GM12878 (cell line): ENCODE data around the gene MGAT4C. TPM values are rescaled to one million over a fixed set of nuclear protein-coding genes. Genes with fewer than 3 reads are reported as not detected.

ENCODE experiments used
- ATAC-seq: fragments of 200-7000 bp; cut with Tn5 transposase; 3 replicates; pipeline ENCODE4 v1.9.1; 2020; ENCODE audit warnings: mild to moderate bottlenecking, moderate library complexity
- BruUV-seq: library from RNA; stranded (reverse); fragments of 400-500 nt; replicated peaks from 2 replicates; lab custom pipeline; 2021; lab: Mats Ljungman, UMichigan
- CTCF ChIA-PET: fragments of 300-600 bp; sonication (Branson Sonifier 250); formaldehyde crosslinking; extraction: SDS; loops from one replicate; lab custom pipeline; 2021; ENCODE audit warnings: inconsistent platforms; lab: Yijun Ruan, JAX
- POLR2A ChIA-PET: fragments of 350-600 bp; formaldehyde crosslinking; extraction: SDS; loops from one replicate; lab custom pipeline; 2021; ENCODE audit warnings: inconsistent platforms; lab: Charles Lee
- RAD21 ChIA-PET: fragments of 300-600 bp; sonication (Branson Sonifier 250); formaldehyde crosslinking; loops from one replicate; lab custom pipeline; 2023; ENCODE audit warnings: antibody characterized with exemption; ENCODE audit not compliant: unreplicated experiment; lab: Charles Lee
- SMC1A ChIA-PET: fragments of 300-600 bp; sonication (Branson Sonifier 250); formaldehyde crosslinking; loops from one replicate; lab custom pipeline; 2023; ENCODE audit not compliant: unreplicated experiment, uncharacterized antibody; lab: Charles Lee
- DNase-seq: peaks from one replicate; pipeline ENCODE4 v3.0.0-alpha.2; 2011; ENCODE audit warnings: low read depth, low spot score
- FAIRE-seq: peaks from 3 replicates; lab custom pipeline; 2011; peaks lifted over from hg19 to GRCh38; lab: Jason Lieb, UNC
- H2AFZ ChIP-seq: 2 replicates; pipeline ENCODE4 v1.6.0; 2011; ENCODE audit warnings: low read depth, low read length, control low read depth; ENCODE audit not compliant: control insufficient read depth
- H3K27ac ChIP-seq: 2 replicates; pipeline ENCODE4 v1.5.1; 2011; ENCODE audit warnings: control low read depth; ENCODE audit not compliant: control insufficient read depth, insufficient read depth
- H3K27me3 ChIP-seq, 2 experiments: replicated peaks in 1 of 2; 2 replicates each; pipeline versions ENCODE4 v1.6.0 to v1.6.1; 2011; ENCODE audit warnings: low read length in 1 of 2; ENCODE audit not compliant: control insufficient read depth in 2 of 2, insufficient read depth in 2 of 2
- H3K36me3 ChIP-seq, 2 experiments: 2 replicates each; pipeline ENCODE4 v1.5.1; 2011; ENCODE audit warnings: low read length in 1 of 2; ENCODE audit not compliant: control insufficient read depth in 2 of 2, insufficient read depth in 2 of 2
- H3K4me1 ChIP-seq: 2 replicates; pipeline ENCODE4 v1.6.1; 2011; ENCODE audit warnings: mild to moderate bottlenecking, low read length, moderate library complexity, mixed read lengths; ENCODE audit not compliant: control insufficient read depth, insufficient read depth
- H3K4me2 ChIP-seq: 2 replicates; pipeline ENCODE4 v1.6.0; 2011; ENCODE audit warnings: control low read depth; ENCODE audit not compliant: control insufficient read depth, insufficient read depth
- H3K4me3 ChIP-seq: fragments of 200-600 bp; sonication (generic); 2 replicates; pipeline ENCODE4 v1.5.1; 2016
- H3K79me2 ChIP-seq: 2 replicates; pipeline ENCODE4 v1.6.0; 2011; ENCODE audit warnings: low read length; ENCODE audit not compliant: control insufficient read depth, insufficient read depth
- H3K9ac ChIP-seq: 2 replicates; pipeline ENCODE4 v1.8.0; 2011; ENCODE audit warnings: low read length, control low read depth, mixed read lengths; ENCODE audit not compliant: control insufficient read depth, insufficient read depth
- H3K9me3 ChIP-seq: replicated peaks from 3 replicates; pipeline ENCODE4 v1.5.1; 2011; ENCODE audit warnings: mild to moderate bottlenecking, low read length; ENCODE audit not compliant: control insufficient read depth, insufficient read depth
- H4K20me1 ChIP-seq: 2 replicates; pipeline ENCODE4 v1.6.0; 2011; ENCODE audit not compliant: control insufficient read depth, insufficient read depth
- CBFB ChIP-seq: IDR thresholded peaks from 2 replicates; pipeline ENCODE4 v1.6.1; 2016; ENCODE audit warnings: antibody characterized with exemption, low read depth
- DPF2 ChIP-seq: fragments of 450-650 bp; IDR thresholded peaks from 2 replicates; pipeline ENCODE4 v1.6.1; 2017; ENCODE audit warnings: mild to moderate bottlenecking
- EZH2 ChIP-seq: IDR thresholded peaks from 2 replicates; pipeline ENCODE4 v1.6.1; 2012; ENCODE audit warnings: low read depth, mild to moderate bottlenecking, control low read depth, inconsistent platforms, low read length, borderline replicate concordance; ENCODE audit not compliant: control insufficient read depth
- FOS ChIP-seq: IDR thresholded peaks from 3 replicates; pipeline ENCODE4 v1.6.1; 2011; ENCODE audit warnings: borderline replicate concordance; ENCODE audit not compliant: insufficient read length; ENCODE audit errors: extremely low read depth
- GABPA ChIP-seq: IDR thresholded peaks from 2 replicates; pipeline ENCODE4 v1.6.1; 2014; ENCODE audit warnings: antibody characterized with exemption, low read depth, mild to moderate bottlenecking, inconsistent platforms
- HDAC6 ChIP-seq: fragments of 200-600 bp; sonication (generic); IDR thresholded peaks from one replicate; pipeline ENCODE4 v1.8.0; 2017; ENCODE audit warnings: antibody characterized with exemption; ENCODE audit not compliant: unreplicated experiment
- MLLT1 ChIP-seq: fragments of 450-650 bp; IDR thresholded peaks from 2 replicates; pipeline ENCODE4 v1.6.1; 2016; ENCODE audit warnings: mild to moderate bottlenecking
- MXI1 ChIP-seq: fragments of 150-350 bp; IDR thresholded peaks from 2 replicates; pipeline ENCODE4 v1.6.1; 2011; ENCODE audit warnings: low read depth, mild to moderate bottlenecking, inconsistent platforms, low read length, improper control_type of control experiment
- NFXL1 ChIP-seq: fragments of 450-650 bp; IDR thresholded peaks from 2 replicates; pipeline ENCODE4 v1.6.1; 2017; ENCODE audit warnings: antibody characterized with exemption, mild to moderate bottlenecking, borderline replicate concordance
- NR2C1 ChIP-seq: fragments of 450-650 bp; IDR thresholded peaks from 2 replicates; pipeline ENCODE4 v1.6.1; 2017; ENCODE audit warnings: antibody characterized with exemption, mild to moderate bottlenecking, moderate library complexity
- PAX8 ChIP-seq: fragments of 450-650 bp; IDR thresholded peaks from 2 replicates; pipeline ENCODE4 v1.6.1; 2017; ENCODE audit warnings: mild to moderate bottlenecking, moderate library complexity
- POLR2AphosphoS2 ChIP-seq: IDR thresholded peaks from 2 replicates; pipeline ENCODE4 v1.6.1; 2011; ENCODE audit warnings: low read depth, mild to moderate bottlenecking, low read length, improper control_type of control experiment, moderate library complexity
- RAD51 ChIP-seq: fragments of 450-650 bp; IDR thresholded peaks from 2 replicates; pipeline ENCODE4 v1.6.1; 2016; ENCODE audit warnings: moderate library complexity, mild to moderate bottlenecking, inconsistent platforms
- RBBP5 ChIP-seq: fragments of 200-600 bp; sonication (generic); conservative IDR thresholded peaks from 2 replicates; pipeline ENCODE4 v1.6.1; 2016
- SIX5 ChIP-seq: IDR thresholded peaks from 2 replicates; pipeline ENCODE4 v1.6.1; 2011; ENCODE audit warnings: mild to moderate bottlenecking, low read depth, low read length, moderate library complexity; ENCODE audit not compliant: severe bottlenecking
- TAF1 ChIP-seq: IDR thresholded peaks from 2 replicates; pipeline ENCODE4 v1.6.1; 2011; ENCODE audit warnings: mild to moderate bottlenecking, low read depth, low read length, borderline replicate concordance
- ZBED1 ChIP-seq: IDR thresholded peaks from 2 replicates; pipeline ENCODE4 v1.6.1; 2016; ENCODE audit warnings: borderline replicate concordance
- WGBS: methylation state at CpG from one replicate; pipeline ENCODE4 v1.1.6; 2016; ENCODE audit warnings: low lambda C conversion rate; ENCODE audit not compliant: insufficient replicate concordance, insufficient coverage; ENCODE audit errors: missing lambda C conversion rate; 5-methylcytosine and 5-hydroxymethylcytosine counted together
- in situ Hi-C: fragments of 300-500 bp; cut with MboI; formaldehyde crosslinking; loops from 9 replicates; pipeline ENCODE4 v1.14.3; 2018; ENCODE audit warnings: mixed read lengths
- intact Hi-C: fragments of 100-400 bp; cut with micrococcal nuclease; formaldehyde crosslinking; loops from one replicate; pipeline ENCODE4 v1.14.2; 2022; ENCODE audit not compliant: unreplicated experiment
- polyA plus RNA-seq, 11 experiments: library from polyadenylated mRNA; depleted of rRNA in 4 of 11; unstranded in 6 of 11; stranded (reverse) in 5 of 11; fragments of >200 nt; fragmentation: Nextera tagmentation in 4 of 11; fragmentation: Illumina TruSeq in 1 of 11; extraction: Ambion mirVana in 4 of 11; extraction: Trizol in 1 of 11; gene quantifications; 1 replicate in 1 of 11; 2 replicates in 10 of 11; pipeline versions ENCODE4 v1.2.1 to v1.2.3, GENCODE V29; 2011 to 2016; ENCODE audit warnings: inconsistent platforms in 2 of 11, missing spikeins in 2 of 11, low read depth in 1 of 11
- total RNA-seq, 4 experiments: library from RNA; depleted of rRNA in 3 of 4; stranded (reverse); fragments of >200 nt in 3 of 4; fragmentation: Illumina TruSeq in 1 of 4; extraction: Trizol in 1 of 4; gene quantifications; 2 replicates each; pipeline versions ENCODE4 v1.2.1 to v1.2.3, GENCODE V29; 2013 to 2021
- TF ChIP-seq, protein P1 (sequence below): IDR thresholded peaks from 2 replicates; pipeline ENCODE4 v1.6.1; 2011; ENCODE audit warnings: low read depth, mild to moderate bottlenecking, low read length, moderate library complexity, borderline replicate concordance; ENCODE audit errors: extremely low read depth

The MGAT4C gene
- total and polyA plus RNA-seq, 10 of the 15 experiments (the other 5 are each of a cell fraction or from before 2014, with no cell fraction given): not detected

DNA sequence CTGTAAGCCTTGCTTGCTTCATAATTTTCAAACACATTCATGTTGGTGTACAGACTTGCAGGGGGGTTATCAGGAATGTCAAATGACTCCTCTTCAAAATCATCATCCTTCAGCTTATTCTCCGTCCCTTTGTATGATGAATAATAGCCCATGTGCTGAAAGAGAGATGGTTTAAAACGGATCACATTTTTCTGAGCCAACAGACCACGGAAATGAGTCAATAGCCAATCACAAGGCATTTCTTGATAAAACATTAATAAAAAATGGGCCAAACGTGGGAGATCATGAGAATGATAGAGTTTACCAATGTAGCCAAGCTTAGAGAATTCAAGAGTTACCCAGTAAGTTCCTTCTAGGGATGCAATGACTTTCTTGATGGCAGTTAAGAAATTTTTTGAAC is 276.6 kb downstream of the MGAT4C start:
- Histone ChIP-seq H3K9me3 (no peaks in the 10 kb centered on the region), H3K4me1 (no peaks in the 10 kb centered on the region), H3K27me3 (no peaks in the 10 kb centered on the region), H4K20me1 (no peaks in the 10 kb centered on the region), H3K4me2 (no peak overlapping the region), H3K4me3 (no peak overlapping the region), H3K9ac (no peak overlapping the region), H2AFZ (no peak overlapping the region), H3K36me3 (no peaks in the 10 kb centered on the region), H3K79me2 (no peaks in the 10 kb centered on the region)
- DNase-seq: no peak
- BruUV-seq: no TSS peak
- ATAC-seq: no peak
- POLR2A ChIA-PET: no interaction called here
- FAIRE-seq: no peak
- in situ Hi-C loops (no loop called here), intact Hi-C loops (no loop called here)
- RAD21 ChIA-PET: no interaction called here
- TF ChIP-seq SIX5 (no peak), HDAC6 (no peak), MLLT1 (no peak), POLR2AphosphoS2 (no peak), FOS (no peak), GABPA (no peak), DPF2 (no peak), MXI1 (no peak), CBFB (no peak), EZH2 (no peak), NR2C1 (no peak), TAF1 (no peak), RBBP5 (no peak), PAX8 (no peak), RAD51 (no peak), NFXL1 (no peak), ZBED1 (no peak)
- TF ChIP-seq, protein P1, sequence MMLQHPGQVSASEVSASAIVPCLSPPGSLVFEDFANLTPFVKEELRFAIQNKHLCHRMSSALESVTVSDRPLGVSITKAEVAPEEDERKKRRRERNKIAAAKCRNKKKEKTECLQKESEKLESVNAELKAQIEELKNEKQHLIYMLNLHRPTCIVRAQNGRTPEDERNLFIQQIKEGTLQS: no peak
- TF ChIP-seq, all 136 proteins: peak for 0
- no peak overlapping the region for H3K27ac ChIP-seq
- ChIA-PET SMC1A (interaction anchor here (1.0 kb wide), 1 partner anchor 10 kb away, joined by 3 read pairs; no protein-coding TSS in a partner anchor), CTCF (no interaction called here)
- WGBS: 14% methylated on average over 4 of the region's 4 CpGs
